ENCODE measurements around the gene CLP1. TPM values are rescaled to one million over a fixed set of nuclear protein-coding genes. Genes with fewer than 3 reads are reported as not detected.

The CLP1 gene
- total RNA-seq, 1 experiment from 2014 or later, result 35.5 TPM

DNA sequence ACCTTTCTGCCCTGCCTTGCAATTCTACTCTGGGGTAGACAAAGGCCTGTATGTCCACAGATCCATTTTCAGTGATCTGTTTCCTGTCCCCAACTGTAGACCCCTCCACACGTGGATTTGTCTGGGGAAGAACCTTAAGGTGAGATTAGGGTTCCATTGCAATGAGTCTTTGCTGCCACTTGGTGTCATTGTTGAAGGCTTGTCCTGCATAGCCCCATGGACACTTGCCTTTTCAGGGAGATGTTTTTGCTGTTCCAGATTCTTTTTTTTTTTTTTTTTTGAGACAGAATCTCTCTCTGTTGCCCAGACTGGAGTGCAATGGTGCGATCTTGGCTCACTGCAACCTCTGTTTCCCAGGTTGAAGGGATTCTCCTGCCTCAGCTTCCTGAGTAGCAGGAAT, 38.2 kb upstream of the CLP1 start:
- Histone ChIP-seq H3K27ac (ENCODE audit: insufficient read length, low read depth, low read length) (no peak overlapping the region), H2BK5ac (ENCODE audit: insufficient read length, low read length) (no peak overlapping the region), H4K91ac (ENCODE audit: insufficient read length, low read depth, low read length) (no peak overlapping the region), H2BK120ac (ENCODE audit: low read depth, low read length, poor library complexity, severe bottlenecking) (no peak overlapping the region), H3K27me3 (ENCODE audit: insufficient read depth, low read length) (no peaks in the 10 kb centered on the region), H3K56ac (ENCODE audit: insufficient read length, low read depth, low read length) (no peak overlapping the region), H3K14ac (ENCODE audit: insufficient read depth, low read length) (no peak overlapping the region), H4K8ac (replicated peaks; ENCODE audit: insufficient read length, low read depth, low read length) (no peak overlapping the region), H3K4me1 (ENCODE audit: insufficient read depth, low read length) (no peaks in the 10 kb centered on the region), H2AK5ac (ENCODE audit: insufficient read length, low read length) (no peak overlapping the region), H3K9ac (ENCODE audit: extremely low read depth, insufficient read length, low read length) (no peak overlapping the region), H2AFZ (ENCODE audit: low read length) (no peak overlapping the region), H2BK20ac (ENCODE audit: low read depth, low read length, poor library complexity, severe bottlenecking) (no peak overlapping the region), H4K20me1 (ENCODE audit: control insufficient read depth, insufficient read depth, insufficient read length) (no peaks in the 10 kb centered on the region), H3K4me2 (ENCODE audit: insufficient read depth, insufficient read length, low read length) (no peak overlapping the region), H3K23me2 (ENCODE audit: insufficient read length, low read depth, low read length, poor library complexity, severe bottlenecking) (no peaks in the 10 kb centered on the region), H2BK15ac (ENCODE audit: low read depth, low read length) (no peak overlapping the region), H2BK12ac (ENCODE audit: insufficient read length, low read depth, low read length) (no peak overlapping the region), H3T11ph (ENCODE audit: low read length) (no peak overlapping the region), H3K4ac (ENCODE audit: low read depth, low read length) (no peak overlapping the region), H3K18ac (ENCODE audit: insufficient read length, low read depth, low read length) (no peak overlapping the region), H3K79me1 (ENCODE audit: insufficient read depth, low read depth, low read length, poor library complexity, severe bottlenecking) (no peaks in the 10 kb centered on the region), H3K23ac (ENCODE audit: insufficient read length, low read depth, low read length) (no peak overlapping the region), H3K79me2 (ENCODE audit: insufficient read depth, low read length) (no peaks in the 10 kb centered on the region), H3K9me3 (ENCODE audit: control insufficient read depth, low read depth, low read length) (no peaks in the 10 kb centered on the region), H4K5ac (ENCODE audit: insufficient read length, low read depth, low read length) (no peak overlapping the region)
- no CpG with 5 or more reads among the region's 2 CpGs for WGBS (ENCODE audit: extremely low coverage, insufficient read length, low lambda C conversion rate)
- no peaks in the 10 kb centered on the region; the same call in 1 of the 2 replicates for H3K27me3 Mint-ChIP-seq (ENCODE audit: low read depth)
- peaks cover 4 to 15% (median 9%) of the 10 kb centered on the region in 3 experiments; a peak in 6 of 7 replicates for H3K36me3 Mint-ChIP-seq (ENCODE audit: insufficient read depth in 1 of 3, low read depth in 3 of 3)
- TF ChIP-seq, protein P1, sequence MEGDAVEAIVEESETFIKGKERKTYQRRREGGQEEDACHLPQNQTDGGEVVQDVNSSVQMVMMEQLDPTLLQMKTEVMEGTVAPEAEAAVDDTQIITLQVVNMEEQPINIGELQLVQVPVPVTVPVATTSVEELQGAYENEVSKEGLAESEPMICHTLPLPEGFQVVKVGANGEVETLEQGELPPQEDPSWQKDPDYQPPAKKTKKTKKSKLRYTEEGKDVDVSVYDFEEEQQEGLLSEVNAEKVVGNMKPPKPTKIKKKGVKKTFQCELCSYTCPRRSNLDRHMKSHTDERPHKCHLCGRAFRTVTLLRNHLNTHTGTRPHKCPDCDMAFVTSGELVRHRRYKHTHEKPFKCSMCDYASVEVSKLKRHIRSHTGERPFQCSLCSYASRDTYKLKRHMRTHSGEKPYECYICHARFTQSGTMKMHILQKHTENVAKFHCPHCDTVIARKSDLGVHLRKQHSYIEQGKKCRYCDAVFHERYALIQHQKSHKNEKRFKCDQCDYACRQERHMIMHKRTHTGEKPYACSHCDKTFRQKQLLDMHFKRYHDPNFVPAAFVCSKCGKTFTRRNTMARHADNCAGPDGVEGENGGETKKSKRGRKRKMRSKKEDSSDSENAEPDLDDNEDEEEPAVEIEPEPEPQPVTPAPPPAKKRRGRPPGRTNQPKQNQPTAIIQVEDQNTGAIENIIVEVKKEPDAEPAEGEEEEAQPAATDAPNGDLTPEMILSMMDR (conservative IDR thresholded peaks at IDR 0.05), result peak; percentile 55
- no peak overlapping the region for H3K27ac Mint-ChIP-seq
- peaks cover 11 to 18% of the 10 kb centered on the region in 2 experiments for H3K9me3 Mint-ChIP-seq
- no peak overlapping the region for H3K4me3 Mint-ChIP-seq
- H3K4me1 Mint-ChIP-seq, result peaks cover under 1% of the 10 kb centered on the region in 2 experiments; a peak in 1 of 4 replicates
- no peak for DNase-seq
